ENCODE measurements around the gene HDAC4.

Gene HDAC4

DNA sequence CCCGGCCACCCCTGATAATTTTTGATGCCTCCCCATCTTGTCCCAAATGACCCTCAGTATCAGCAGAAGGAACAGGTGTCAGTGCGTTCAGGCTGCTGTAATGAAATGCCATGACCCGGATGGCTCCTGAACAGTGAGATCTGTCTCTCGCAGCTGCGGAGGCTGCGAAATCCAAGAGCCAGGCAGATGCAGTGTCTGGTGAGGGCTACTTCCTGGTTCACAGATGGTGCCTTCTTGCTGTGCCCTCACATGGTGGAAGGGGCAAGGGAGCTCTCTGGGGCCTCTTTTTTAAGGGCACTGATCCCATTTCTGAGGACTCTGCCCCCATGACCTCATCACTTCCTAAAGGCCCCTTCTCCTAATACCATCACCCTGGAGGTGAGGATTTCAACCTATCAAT is 400.7 kb downstream of the HDAC4 start:
- no peak for TF ChIP-seq CTCF (IDR thresholded peaks at IDR 0.05; ENCODE audit: insufficient read depth, low read depth, low read length, missing control alignments)
- no peak overlapping the region for H3K4me3 ChIP-seq (ENCODE audit: low read depth, low read length)
- no peak for DNase-seq (ENCODE audit: low read depth)

DNA sequence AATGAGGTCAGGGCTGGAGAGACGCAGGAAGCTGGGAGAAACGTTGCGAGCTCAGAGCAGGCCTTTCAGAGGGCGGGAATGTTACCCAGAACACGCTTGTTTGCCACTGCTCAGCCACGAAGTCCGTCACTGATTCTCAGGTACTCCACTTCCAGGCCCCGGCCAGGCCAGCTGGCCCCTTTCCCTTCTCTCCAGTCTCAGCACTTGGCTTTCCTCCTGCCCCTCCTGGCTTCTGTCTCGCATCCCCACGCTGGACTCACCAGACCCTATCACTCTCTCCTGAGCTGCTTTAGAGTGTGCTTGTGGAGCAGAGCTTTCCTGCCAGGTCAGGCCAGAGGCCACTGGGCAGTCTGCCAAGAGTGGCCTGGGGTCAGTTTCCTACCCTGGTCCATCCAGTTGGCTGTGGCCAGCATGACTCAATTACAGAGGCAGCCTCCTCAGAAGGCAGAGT is 401.5 kb downstream of the HDAC4 start:
- DNase-seq (ENCODE audit: low read depth), result no peak
- no peak for TF ChIP-seq CTCF (IDR thresholded peaks at IDR 0.05; ENCODE audit: insufficient read depth, low read depth, low read length, missing control alignments)
- H3K4me3 ChIP-seq (ENCODE audit: low read depth, low read length), result no peak overlapping the region

DNA sequence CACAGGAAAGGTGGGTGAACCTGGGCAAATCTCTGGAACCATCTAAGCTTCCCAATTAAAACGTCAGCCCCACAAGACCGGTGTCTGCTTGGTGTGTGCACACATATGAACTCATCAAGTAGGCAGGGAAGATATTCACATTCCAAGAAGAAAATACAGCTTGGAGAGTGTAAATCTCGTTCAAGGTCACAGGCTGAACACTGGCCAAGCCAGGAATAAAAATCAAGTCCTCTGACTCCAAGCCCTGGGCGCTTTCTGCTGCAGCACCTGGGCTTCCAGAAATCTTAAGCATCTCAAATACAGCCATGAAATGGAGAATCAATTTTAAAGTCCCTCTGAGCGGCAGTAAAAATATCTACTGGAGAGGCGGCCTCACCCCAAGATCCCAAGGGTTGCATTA is 402.0 kb downstream of the HDAC4 start:
- no peak overlapping the region for H3K4me3 ChIP-seq (ENCODE audit: low read depth, low read length)
- TF ChIP-seq CTCF (IDR thresholded peaks at IDR 0.05; ENCODE audit: insufficient read depth, low read depth, low read length, missing control alignments), result no peak
- DNase-seq (ENCODE audit: low read depth), result no peak

Data from GM12865 (cell line).